ENCODE measurements around the gene PTGR2. TPM values are rescaled to one million over a fixed set of nuclear protein-coding genes. Genes with fewer than 3 reads are reported as not detected.
A peak's percentile ranks its signal among the peaks of the same experiment; 100 is the strongest.
"Not testable (repeated sequence)": the region's sequence is repeated elsewhere in the genome, so short reads cannot be mapped to it uniquely, and the experiment has no call there.

PTGR2 gene
- total and polyA plus RNA-seq, 2 of the 8 experiments (the other 6 are each of a cell fraction or from before 2014, with no cell fraction given), result 6.0 to 17.5 TPM

DNA sequence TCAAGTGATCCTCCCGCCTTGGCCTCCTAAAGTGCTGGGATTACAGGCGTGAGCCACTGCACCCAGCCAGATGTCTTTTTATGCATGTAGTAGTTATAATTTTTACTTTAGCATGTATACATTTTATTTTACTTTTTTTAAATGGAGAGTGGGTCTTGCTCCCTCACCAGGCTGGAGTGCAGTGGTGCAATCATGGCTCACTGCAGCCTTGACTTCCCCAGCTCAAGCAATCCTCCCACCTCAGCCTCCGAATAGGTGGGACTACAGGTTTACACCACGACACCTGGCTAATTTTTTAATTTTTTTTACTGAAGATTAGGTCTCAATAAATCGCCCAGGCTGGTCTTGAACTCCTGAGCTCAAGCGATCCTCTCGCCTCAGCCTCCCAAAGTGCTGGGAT, 24.4 kb upstream of the PTGR2 start:
- not testable (repeated sequence) for H3K27ac ChIP-seq (ENCODE audit: low read depth, low read length); H2BK20ac ChIP-seq (ENCODE audit: low read length); H3K14ac ChIP-seq (ENCODE audit: insufficient read length); H3K18ac ChIP-seq (ENCODE audit: extremely low read depth, low read length); H4K91ac ChIP-seq (replicated peaks; ENCODE audit: insufficient read length, low read length); H3K56ac ChIP-seq (replicated peaks; ENCODE audit: insufficient read length, low read depth, low read length); H3K4me2 ChIP-seq (ENCODE audit: insufficient read depth in 1 of 2, low read depth in 2 of 2, low read length in 2 of 2); DNase-seq (ENCODE audit: low read depth in 1 of 2, low spot score in 2 of 2); H4K8ac ChIP-seq (ENCODE audit: extremely low read depth, insufficient read depth, low read length); H2AK5ac ChIP-seq (ENCODE audit: low read depth, low read length); H3K4me1 ChIP-seq (replicated peaks in 1 of 4; ENCODE audit: control insufficient read depth in 3 of 4, insufficient read depth in 4 of 4, low read length in 3 of 4); H4K20me1 ChIP-seq (replicated peaks in 1 of 2; ENCODE audit: control insufficient read depth in 1 of 2, insufficient read depth in 2 of 2, low read length in 2 of 2); FAIRE-seq; H2BK120ac ChIP-seq (replicated peaks; ENCODE audit: low read depth, low read length); H3K9ac ChIP-seq (replicated peaks in 1 of 4; ENCODE audit: extremely low read depth in 1 of 4, low read depth in 3 of 4, low read length in 3 of 4); H3K4me3 ChIP-seq (ENCODE audit: extremely low read depth in 1 of 4, insufficient read depth in 2 of 4, low read depth in 3 of 4, low read length in 4 of 4); H3K79me1 ChIP-seq (ENCODE audit: low read depth, low read length); H3K27me3 ChIP-seq (replicated peaks in 1 of 4; ENCODE audit: control insufficient read depth in 3 of 4, extremely low read depth in 1 of 4, insufficient read depth in 3 of 4, low read length in 3 of 4); H3K23ac ChIP-seq (ENCODE audit: insufficient read length); H3K79me2 ChIP-seq (ENCODE audit: control insufficient read depth in 1 of 2, insufficient read depth in 2 of 2, low read length in 2 of 2); H2BK15ac ChIP-seq (ENCODE audit: low read length); H2AFZ ChIP-seq (ENCODE audit: low read length); H4K5ac ChIP-seq (ENCODE audit: insufficient read length, low read depth, low read length); H2BK5ac ChIP-seq (ENCODE audit: low read depth, low read length); H3K23me2 ChIP-seq (ENCODE audit: low read depth, low read length); H2BK12ac ChIP-seq (ENCODE audit: low read depth, low read length); H3K36me3 ChIP-seq (ENCODE audit: control insufficient read depth in 2 of 4, insufficient read depth in 4 of 4, low read length in 3 of 4); H3K9me3 ChIP-seq (ENCODE audit: insufficient read depth in 2 of 2, low read depth in 1 of 2, low read length in 1 of 2); H3K4ac ChIP-seq (replicated peaks; ENCODE audit: insufficient read length, low read depth, low read length)
- WGBS, 2 experiments (ENCODE audit: extremely low coverage in 1 of 2, insufficient coverage in 1 of 2, insufficient read length in 1 of 2, insufficient replicate concordance in 2 of 2, low coverage in 1 of 2, low lambda C conversion rate in 2 of 2, missing lambda C conversion rate in 1 of 2), result 82% methylated on average over 7 of the region's 7 CpGs; no CpG with 5 or more reads in 1 of the 2 experiments
- TF ChIP-seq, protein P1, sequence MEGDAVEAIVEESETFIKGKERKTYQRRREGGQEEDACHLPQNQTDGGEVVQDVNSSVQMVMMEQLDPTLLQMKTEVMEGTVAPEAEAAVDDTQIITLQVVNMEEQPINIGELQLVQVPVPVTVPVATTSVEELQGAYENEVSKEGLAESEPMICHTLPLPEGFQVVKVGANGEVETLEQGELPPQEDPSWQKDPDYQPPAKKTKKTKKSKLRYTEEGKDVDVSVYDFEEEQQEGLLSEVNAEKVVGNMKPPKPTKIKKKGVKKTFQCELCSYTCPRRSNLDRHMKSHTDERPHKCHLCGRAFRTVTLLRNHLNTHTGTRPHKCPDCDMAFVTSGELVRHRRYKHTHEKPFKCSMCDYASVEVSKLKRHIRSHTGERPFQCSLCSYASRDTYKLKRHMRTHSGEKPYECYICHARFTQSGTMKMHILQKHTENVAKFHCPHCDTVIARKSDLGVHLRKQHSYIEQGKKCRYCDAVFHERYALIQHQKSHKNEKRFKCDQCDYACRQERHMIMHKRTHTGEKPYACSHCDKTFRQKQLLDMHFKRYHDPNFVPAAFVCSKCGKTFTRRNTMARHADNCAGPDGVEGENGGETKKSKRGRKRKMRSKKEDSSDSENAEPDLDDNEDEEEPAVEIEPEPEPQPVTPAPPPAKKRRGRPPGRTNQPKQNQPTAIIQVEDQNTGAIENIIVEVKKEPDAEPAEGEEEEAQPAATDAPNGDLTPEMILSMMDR (IDR thresholded peaks at IDR 0.05; ENCODE audit: control extremely low read depth in 1 of 3, insufficient read depth in 1 of 3, low read depth in 1 of 3, low read length in 3 of 3), result peak in 2 of 3 experiments; percentile 18 to 34; a peak in 2 of 4 replicates
- POLR2A ChIA-PET (ENCODE audit: partially characterized antibody), result interaction anchor here (0.8 kb wide), 1 partner anchor 114 kb away, joined by 3 read pairs; no protein-coding TSS in a partner anchor
- CTCF ChIA-PET (ENCODE audit: partially characterized antibody), result interaction anchor here (0.6 to 10.0 kb wide), 33 partner anchors 10 to 360 kb away, joined by 3 to 133 read pairs (median 4); no protein-coding TSS in a partner anchor
